ENCODE measurements around the gene UBTF. TPM values are rescaled to one million over a fixed set of nuclear protein-coding genes. Genes with fewer than 3 reads are reported as not detected.

Gene UBTF
- total RNA-seq, 4 donors from 2014 or later: 36.2 to 64.3 (median 46.0) TPM

- Histone ChIP-seq H3K9me3 (no peaks in the 10 kb centered on the region), H3K27ac (peak overlapping the region; percentile 95 to 100 (median 98)), H3K4me3 (no peak overlapping the region), H3K27me3 (no peaks in the 10 kb centered on the region), H3K36me3 (no peaks in the 10 kb centered on the region), H3K4me1 (peaks cover 16 to 20% of the 10 kb centered on the region in 2 donors)
- TF ChIP-seq CTCF (IDR thresholded peaks at IDR 0.05 in 4 of 5, conservative IDR thresholded peaks at IDR 0.05 in 1 of 5): no peak
- TF ChIP-seq POLR2A (IDR thresholded peaks at IDR 0.05): no peak
- intact Hi-C loops (cut with DNase I; ENCODE audit: low total_unique reads): loop anchor here (5.0 kb wide), 1 partner anchor 279 kb away; the partner anchor contains the start of gene GPATCH8
- DNase-seq (no peak), ATAC-seq (no peak)
- in situ Hi-C loops (cut with MboI; ENCODE audit: low sequenced_read_pairs in 4 of 4): loop anchor here in 3 of 4 donors (5.0 to 25.0 kb wide), 2 partner anchors 99 to 289 kb away; partner anchors contain the start of genes GPATCH8 (in 3 of the 3) and SLC25A39 (in 1 of the 3)
Measured at GRCh38 chr17:44223541-44224071, 4.1 kb upstream of the UBTF start.

GRCh38 chr17:44222112-44222869, 2.8 kb upstream of the UBTF start:
- ATAC-seq (peak; percentile 13 to 18), DNase-seq (peak; percentile 68 to 75)
- Histone ChIP-seq H3K36me3 (no peaks in the 10 kb centered on the region), H3K9me3 (no peaks in the 10 kb centered on the region), H3K4me1 (peaks cover 26 to 29% of the 10 kb centered on the region in 2 donors), H3K4me3 (peak overlapping the region; percentile 74 to 93 (median 86)), H3K27me3 (no peaks in the 10 kb centered on the region), H3K27ac (peak overlapping the region; percentile 95 to 100 (median 98))
- intact Hi-C loops (cut with DNase I; ENCODE audit: low total_unique reads) (loop anchor here (5.0 kb wide), 1 partner anchor 280 kb away; the partner anchor contains the start of gene GPATCH8), in situ Hi-C loops (cut with MboI; ENCODE audit: low sequenced_read_pairs in 4 of 4) (loop anchor here in 3 of 4 donors (5.0 to 25.0 kb wide), 2 partner anchors 100 to 290 kb away; partner anchors contain the start of genes GPATCH8 (in 3 of the 3) and SLC25A39 (in 1 of the 3))
- TF ChIP-seq POLR2A (IDR thresholded peaks at IDR 0.05) (peak; percentile 67 to 83), CTCF (IDR thresholded peaks at IDR 0.05 in 4 of 5, conservative IDR thresholded peaks at IDR 0.05 in 1 of 5) (peak in 1 of 5 experiments; percentile 29)

GRCh38 chr17:44221862-44222111, 2.3 kb upstream of the UBTF start:
- H3K4me3 ChIP-seq: peak overlapping the region; percentile 74 to 93 (median 86)
- no peak for DNase-seq
- H3K9me3 ChIP-seq: no peaks in the 10 kb centered on the region
- H3K36me3 ChIP-seq: no peaks in the 10 kb centered on the region
- peaks cover 29 to 34% of the 10 kb centered on the region in 2 donors for H3K4me1 ChIP-seq
- ATAC-seq: no peak
- no peaks in the 10 kb centered on the region for H3K27me3 ChIP-seq
- no peak for TF ChIP-seq CTCF (IDR thresholded peaks at IDR 0.05 in 4 of 5, conservative IDR thresholded peaks at IDR 0.05 in 1 of 5)
- TF ChIP-seq POLR2A (IDR thresholded peaks at IDR 0.05): no peak
- intact Hi-C loops (cut with DNase I; ENCODE audit: low total_unique reads): loop anchor here (1.0 to 5.0 kb wide), 2 partner anchors 104 to 281 kb away; partner anchors contain the start of gene GPATCH8
- H3K27ac ChIP-seq: peak overlapping the region; percentile 95 to 100 (median 98)
- in situ Hi-C loops (cut with MboI; ENCODE audit: low sequenced_read_pairs in 4 of 4): loop anchor here in 3 of 4 donors (5.0 to 25.0 kb wide), 2 partner anchors 101 to 291 kb away; partner anchors contain the start of genes GPATCH8 (in 3 of the 3) and SLC25A39 (in 1 of the 3)

GRCh38 chr17:44221084-44221861, 1.8 kb upstream of the UBTF start:
- Histone ChIP-seq H3K4me1 (peaks cover 34 to 39% of the 10 kb centered on the region in 2 donors), H3K27ac (peak overlapping the region; percentile 95 to 100 (median 98)), H3K36me3 (peaks cover 0 to 2% of the 10 kb centered on the region in 2 donors), H3K4me3 (peak overlapping the region; percentile 74 to 93 (median 86)), H3K27me3 (no peaks in the 10 kb centered on the region), H3K9me3 (no peaks in the 10 kb centered on the region)
- in situ Hi-C loops (cut with MboI; ENCODE audit: low sequenced_read_pairs in 4 of 4) (loop anchor here in 3 of 4 donors (5.0 to 25.0 kb wide), 2 partner anchors 101 to 291 kb away; partner anchors contain the start of genes GPATCH8 (in 3 of the 3) and SLC25A39 (in 1 of the 3)), intact Hi-C loops (cut with DNase I; ENCODE audit: low total_unique reads) (loop anchor here (1.0 to 5.0 kb wide), 2 partner anchors 104 to 281 kb away; partner anchors contain the start of gene GPATCH8)
- TF ChIP-seq CTCF (IDR thresholded peaks at IDR 0.05 in 4 of 5, conservative IDR thresholded peaks at IDR 0.05 in 1 of 5) (no peak), POLR2A (IDR thresholded peaks at IDR 0.05) (no peak)
- ATAC-seq (peak; percentile 26 to 38), DNase-seq (peak; percentile 66 to 74)

Measured in gastrocnemius medialis (tissue), 4 donors.